Effector memory CD4-positive, alpha-beta T cell (primary cell): ENCODE data around the gene EAF1.
"Not testable (repeated sequence)": the region's sequence is repeated elsewhere in the genome, so short reads cannot be mapped to it uniquely, and the experiment has no call there.

ENCODE experiments used
- DNase-seq, 3 donors: peaks; one replicate each; pipeline ENCODE4 v3.0.0-alpha.2; 2020
- H3K27ac ChIP-seq: 2 replicates; pipeline ENCODE4 v1.7.0; 2013; ENCODE audit warnings: mild to moderate bottlenecking, low read length, moderate library complexity; ENCODE audit not compliant: insufficient read depth, poor library complexity, severe bottlenecking
- H3K27me3 ChIP-seq: replicated peaks from 2 replicates; pipeline ENCODE4 v1.7.0; 2013; ENCODE audit warnings: mild to moderate bottlenecking, low read length; ENCODE audit not compliant: insufficient read depth, control insufficient read depth, poor library complexity, severe bottlenecking
- H3K36me3 ChIP-seq: 2 replicates; pipeline ENCODE4 v1.7.0; 2013; ENCODE audit warnings: mild to moderate bottlenecking, low read length, moderate library complexity; ENCODE audit not compliant: control insufficient read depth, insufficient read depth
- H3K4me1 ChIP-seq: 2 replicates; pipeline ENCODE4 v1.7.0; 2013; ENCODE audit warnings: low read length, mild to moderate bottlenecking; ENCODE audit not compliant: control insufficient read depth, insufficient read depth, poor library complexity, severe bottlenecking
- H3K4me3 ChIP-seq: 2 replicates; pipeline ENCODE4 v1.7.0; 2013; ENCODE audit warnings: low read length, low read depth, mild to moderate bottlenecking; ENCODE audit not compliant: insufficient read depth, poor library complexity, severe bottlenecking
- H3K9me3 ChIP-seq: 2 replicates; pipeline ENCODE4 v1.7.0; 2013; ENCODE audit warnings: mild to moderate bottlenecking, low read length, moderate library complexity; ENCODE audit not compliant: control insufficient read depth

The EAF1 gene

GRCh38 chr3:15450438-15451215, 23.2 kb downstream of the EAF1 start:
- no peaks in the 10 kb centered on the region for H3K4me1 ChIP-seq
- H3K27me3 ChIP-seq: no peaks in the 10 kb centered on the region
- no peaks in the 10 kb centered on the region for H3K9me3 ChIP-seq
- H3K36me3 ChIP-seq: no peaks in the 10 kb centered on the region
- DNase-seq: no peak
- H3K27ac ChIP-seq: no peak overlapping the region
- H3K4me3 ChIP-seq: no peak overlapping the region

GRCh38 chr3:15451216-15452113, 24.1 kb downstream of the EAF1 start:
- Histone ChIP-seq H3K27ac (no peak overlapping the region), H3K4me1 (no peaks in the 10 kb centered on the region), H3K9me3 (no peaks in the 10 kb centered on the region), H3K36me3 (no peaks in the 10 kb centered on the region), H3K4me3 (no peak overlapping the region), H3K27me3 (no peaks in the 10 kb centered on the region)
- no peak for DNase-seq

GRCh38 chr3:15452156-15452555, 24.8 kb downstream of the EAF1 start:
- no peaks in the 10 kb centered on the region for H3K36me3 ChIP-seq
- H3K27ac ChIP-seq: no peak overlapping the region
- H3K4me1 ChIP-seq: no peaks in the 10 kb centered on the region
- H3K9me3 ChIP-seq: no peaks in the 10 kb centered on the region
- no peaks in the 10 kb centered on the region for H3K27me3 ChIP-seq
- DNase-seq: no peak
- no peak overlapping the region for H3K4me3 ChIP-seq

- H3K36me3 ChIP-seq: no peaks in the 10 kb centered on the region
- H3K4me1 ChIP-seq: no peaks in the 10 kb centered on the region
- H3K27me3 ChIP-seq: no peaks in the 10 kb centered on the region
- no peaks in the 10 kb centered on the region for H3K9me3 ChIP-seq
- H3K27ac ChIP-seq: no peak overlapping the region
- no peak overlapping the region for H3K4me3 ChIP-seq
- DNase-seq: no peak
Measured at GRCh38 chr3:15452961-15453360, 25.6 kb downstream of the EAF1 start.

- no peaks in the 10 kb centered on the region for H3K9me3 ChIP-seq
- H3K4me3 ChIP-seq: no peak overlapping the region
- H3K27ac ChIP-seq: no peak overlapping the region
- H3K36me3 ChIP-seq: no peaks in the 10 kb centered on the region
- no peaks in the 10 kb centered on the region for H3K4me1 ChIP-seq
- DNase-seq: no peak
- no peaks in the 10 kb centered on the region for H3K27me3 ChIP-seq
Measured at GRCh38 chr3:15453501-15453900, 26.1 kb downstream of the EAF1 start.

GRCh38 chr3:15453991-15454625, 26.7 kb downstream of the EAF1 start:
- H3K9me3 ChIP-seq: no peaks in the 10 kb centered on the region
- no peaks in the 10 kb centered on the region for H3K27me3 ChIP-seq
- H3K36me3 ChIP-seq: no peaks in the 10 kb centered on the region
- H3K4me1 ChIP-seq: no peaks in the 10 kb centered on the region
- no peak overlapping the region for H3K4me3 ChIP-seq
- H3K27ac ChIP-seq: no peak overlapping the region
- no peak for DNase-seq

- H3K36me3 ChIP-seq: no peaks in the 10 kb centered on the region
- H3K4me1 ChIP-seq: no peaks in the 10 kb centered on the region
- H3K4me3 ChIP-seq: no peak overlapping the region
- no peak overlapping the region for H3K27ac ChIP-seq
- H3K27me3 ChIP-seq: no peaks in the 10 kb centered on the region
- H3K9me3 ChIP-seq: no peaks in the 10 kb centered on the region
- no peak for DNase-seq
Measured at GRCh38 chr3:15454965-15455364, 27.6 kb downstream of the EAF1 start.

GRCh38 chr3:15455756-15456155, 28.4 kb downstream of the EAF1 start:
- Histone ChIP-seq H3K27me3 (no peaks in the 10 kb centered on the region), H3K9me3 (no peaks in the 10 kb centered on the region), H3K36me3 (no peaks in the 10 kb centered on the region), H3K4me3 (no peak overlapping the region), H3K4me1 (peaks cover 2% of the 10 kb centered on the region), H3K27ac (no peak overlapping the region)
- DNase-seq: no peak

GRCh38 chr3:15456321-15456720, 28.9 kb downstream of the EAF1 start:
- no peak for DNase-seq
- H3K4me1 ChIP-seq: peaks cover 7% of the 10 kb centered on the region
- H3K27ac ChIP-seq: no peak overlapping the region

GRCh38 chr3:15456915-15457314, 29.5 kb downstream of the EAF1 start:
- not testable (repeated sequence) for H3K36me3 ChIP-seq, H3K4me3 ChIP-seq, H3K9me3 ChIP-seq, H3K27ac ChIP-seq, DNase-seq, H3K27me3 ChIP-seq
- peaks cover 11% of the 10 kb centered on the region for H3K4me1 ChIP-seq

More at GRCh38 chr3:15456321-15456720, 28.9 kb downstream of the EAF1 start:
- Histone ChIP-seq H3K9me3 (no peaks in the 10 kb centered on the region), H3K27me3 (no peaks in the 10 kb centered on the region), H3K4me3 (no peak overlapping the region), H3K36me3 (no peaks in the 10 kb centered on the region)
